H1 (cell line): ENCODE data around the gene SLAMF6. TPM values are rescaled to one million over a fixed set of nuclear protein-coding genes. Genes with fewer than 3 reads are reported as not detected.

Experiments
- CTCF ChIA-PET: fragments of 300-600 bp; sonication (Branson Sonifier 250); formaldehyde crosslinking; loops from one replicate; lab custom pipeline; 2021; ENCODE audit not compliant: partially characterized antibody; lab: Charles Lee
- POLR2A ChIA-PET: fragments of 300-600 bp; sonication (Branson Sonifier 250); formaldehyde crosslinking; loops from one replicate; lab custom pipeline; 2021; ENCODE audit warnings: inconsistent platforms; ENCODE audit not compliant: partially characterized antibody; lab: Charles Lee
- DNase-seq, 2 experiments: peaks; one replicate each; pipeline versions ENCODE4 v3.0.0 to v3.0.0-alpha.2; 2010 to 2022; ENCODE audit warnings: low spot score in 2 of 2, low read depth in 1 of 2, mixed read lengths in 1 of 2
- FAIRE-seq: peaks from 2 replicates; lab custom pipeline; 2011; peaks lifted over from hg19 to GRCh38; lab: Jason Lieb, UNC
- H2AFZ ChIP-seq: 2 replicates; pipeline ENCODE4 v1.8.1; 2012; ENCODE audit warnings: low read length, inconsistent platforms
- H2AK5ac ChIP-seq: 2 replicates; pipeline ENCODE4 v1.6.1; 2013; ENCODE audit warnings: low read depth, low read length
- H2BK120ac ChIP-seq: replicated peaks from 2 replicates; pipeline ENCODE3; 2013; ENCODE audit warnings: low read depth, low read length, inconsistent platforms
- H2BK12ac ChIP-seq: 2 replicates; pipeline ENCODE4 v1.6.1; 2013; ENCODE audit warnings: low read depth, low read length
- H2BK15ac ChIP-seq: 2 replicates; pipeline ENCODE4 v1.6.1; 2013; ENCODE audit warnings: low read length
- H2BK20ac ChIP-seq: 2 replicates; pipeline ENCODE4 v1.6.1; 2013; ENCODE audit warnings: low read length
- H2BK5ac ChIP-seq: 2 replicates; pipeline ENCODE4 v1.6.1; 2013; ENCODE audit warnings: low read depth, low read length
- H3K14ac ChIP-seq: 2 replicates; pipeline ENCODE4 v1.6.1; 2013; ENCODE audit warnings: inconsistent platforms; ENCODE audit not compliant: insufficient read length
- H3K18ac ChIP-seq: 2 replicates; pipeline ENCODE4 v1.6.1; 2013; ENCODE audit warnings: low read length; ENCODE audit errors: extremely low read depth
- H3K23ac ChIP-seq: 2 replicates; pipeline ENCODE4 v1.6.1; 2013; ENCODE audit warnings: inconsistent platforms; ENCODE audit not compliant: insufficient read length
- H3K23me2 ChIP-seq: 2 replicates; pipeline ENCODE4 v1.6.1; 2013; ENCODE audit warnings: low read depth, low read length
- H3K27ac ChIP-seq: 2 replicates; pipeline ENCODE4 v1.6.1; 2011; ENCODE audit warnings: low read depth, low read length, inconsistent platforms
- H3K27me3 ChIP-seq, 4 experiments: replicated peaks in 1 of 4; 1 replicate in 1 of 4; 2 replicates in 3 of 4; pipeline versions ENCODE4 v1.6.1 to v1.8.1; 2011 to 2013; ENCODE audit warnings: low read length in 3 of 4, mild to moderate bottlenecking in 3 of 4, inconsistent platforms in 2 of 4, mixed read lengths in 2 of 4, moderate library complexity in 1 of 4; ENCODE audit not compliant: control insufficient read depth in 3 of 4, insufficient read depth in 3 of 4; ENCODE audit errors: extremely low read depth in 1 of 4
- H3K36me3 ChIP-seq, 4 experiments: 2 replicates each; pipeline versions ENCODE4 v1.6.1 to v1.8.1; 2011 to 2013; ENCODE audit warnings: mild to moderate bottlenecking in 4 of 4, low read length in 3 of 4, moderate library complexity in 2 of 4, control low read depth in 1 of 4, inconsistent platforms in 1 of 4; ENCODE audit not compliant: insufficient read depth in 4 of 4, control insufficient read depth in 2 of 4
- H3K4ac ChIP-seq: replicated peaks from 2 replicates; pipeline ENCODE3; 2013; ENCODE audit warnings: low read length, low read depth, mixed read lengths, inconsistent platforms; ENCODE audit not compliant: insufficient read length
- H3K4me1 ChIP-seq, 4 experiments: replicated peaks in 1 of 4; 1 replicate in 1 of 4; 2 replicates in 3 of 4; pipeline versions ENCODE4 v1.6.1 to v1.8.1; 2011 to 2013; ENCODE audit warnings: low read length in 3 of 4, inconsistent platforms in 2 of 4, mixed read lengths in 1 of 4; ENCODE audit not compliant: insufficient read depth in 4 of 4, control insufficient read depth in 3 of 4
- H3K4me2 ChIP-seq, 2 experiments: 2 replicates each; pipeline versions ENCODE4 v1.6.1 to v1.8.1; 2011 to 2013; ENCODE audit warnings: low read depth in 2 of 2, low read length in 2 of 2, control low read depth in 1 of 2, inconsistent platforms in 1 of 2, mild to moderate bottlenecking in 1 of 2; ENCODE audit not compliant: insufficient read depth in 1 of 2
- H3K4me3 ChIP-seq, 4 experiments: fragments of 200-600, 300-600 bp in 1 of 4; sonication (generic), shearing (Covaris generic), sonication (Bioruptor Twin) in 1 of 4; 2 replicates each; pipeline versions ENCODE4 v1.5.1 to v1.8.1; 2011 to 2016; ENCODE audit warnings: low read length in 4 of 4, low read depth in 3 of 4, control low read depth in 2 of 4, inconsistent platforms in 2 of 4, mild to moderate bottlenecking in 2 of 4, mixed read lengths in 1 of 4, moderate library complexity in 1 of 4; ENCODE audit not compliant: insufficient read depth in 2 of 4; ENCODE audit errors: extremely low read depth in 1 of 4
- H3K56ac ChIP-seq: replicated peaks from 2 replicates; pipeline ENCODE3; 2013; ENCODE audit warnings: low read depth, mild to moderate bottlenecking, mixed read lengths, low read length, inconsistent platforms; ENCODE audit not compliant: insufficient read length
- H3K79me1 ChIP-seq: 2 replicates; pipeline ENCODE4 v1.6.1; 2013; ENCODE audit warnings: low read depth, low read length, control low read depth
- H3K79me2 ChIP-seq, 2 experiments: 2 replicates each; pipeline versions ENCODE4 v1.6.1 to v1.8.1; 2012 to 2013; ENCODE audit warnings: low read length in 2 of 2, mild to moderate bottlenecking in 2 of 2, inconsistent platforms in 1 of 2; ENCODE audit not compliant: insufficient read depth in 2 of 2, control insufficient read depth in 1 of 2
- H3K9ac ChIP-seq, 4 experiments: replicated peaks in 1 of 4; 1 replicate in 1 of 4; 2 replicates in 3 of 4; pipeline versions ENCODE4 v1.6.1 to v1.8.1; 2011 to 2013; ENCODE audit warnings: low read depth in 3 of 4, low read length in 3 of 4, control low read depth in 2 of 4, mild to moderate bottlenecking in 2 of 4, moderate library complexity in 2 of 4, inconsistent platforms in 1 of 4; ENCODE audit errors: extremely low read depth in 1 of 4
- H3K9me3 ChIP-seq, 2 experiments: 2 replicates each; pipeline versions ENCODE4 v1.6.1 to v1.8.1; 2012 to 2013; ENCODE audit warnings: mild to moderate bottlenecking in 2 of 2, moderate library complexity in 2 of 2, control low read depth in 1 of 2, inconsistent platforms in 1 of 2, low read depth in 1 of 2, low read length in 1 of 2, mixed read lengths in 1 of 2; ENCODE audit not compliant: insufficient read depth in 2 of 2
- H4K20me1 ChIP-seq, 2 experiments: replicated peaks in 1 of 2; 2 replicates each; pipeline versions ENCODE3 to v1.8.1; 2011 to 2013; ENCODE audit warnings: inconsistent platforms in 2 of 2, low read length in 2 of 2, mild to moderate bottlenecking in 1 of 2; ENCODE audit not compliant: insufficient read depth in 2 of 2, control insufficient read depth in 1 of 2
- H4K5ac ChIP-seq: 2 replicates; pipeline ENCODE4 v1.6.1; 2013; ENCODE audit warnings: low read length, low read depth, mixed read lengths, inconsistent platforms; ENCODE audit not compliant: insufficient read length
- H4K8ac ChIP-seq: 2 replicates; pipeline ENCODE4 v1.8.0; 2013; ENCODE audit warnings: mild to moderate bottlenecking, moderate library complexity, low read length, inconsistent platforms; ENCODE audit not compliant: insufficient read depth; ENCODE audit errors: extremely low read depth
- H4K91ac ChIP-seq: replicated peaks from 2 replicates; pipeline ENCODE3; 2013; ENCODE audit warnings: low read length, mixed read lengths, inconsistent platforms; ENCODE audit not compliant: insufficient read length
- ATF3 ChIP-seq: IDR thresholded peaks from 2 replicates; pipeline ENCODE4 v1.6.1; 2011; ENCODE audit warnings: low read depth, mild to moderate bottlenecking, low read length; ENCODE audit not compliant: insufficient read depth
- GTF2F1 ChIP-seq: IDR thresholded peaks from 2 replicates; pipeline ENCODE4 v1.6.1; 2012; ENCODE audit warnings: low read depth, low read length, improper control_type of control experiment, borderline replicate concordance
- POLR2A ChIP-seq, 2 experiments: IDR thresholded peaks; 1 replicate in 1 of 2; 2 replicates in 1 of 2; pipeline ENCODE4 v1.6.1; 2011; ENCODE audit warnings: low read depth in 2 of 2, low read length in 2 of 2, mild to moderate bottlenecking in 2 of 2; ENCODE audit errors: control extremely low read depth in 1 of 2
- SIRT6 ChIP-seq: IDR thresholded peaks from one replicate; pipeline ENCODE4 v1.7.1; 2012; ENCODE audit warnings: low read length, inconsistent platforms
- SUZ12 ChIP-seq: fragments of 200-600 bp; sonication (generic); IDR thresholded peaks from 2 replicates; pipeline ENCODE4 v1.6.1; 2012; ENCODE audit warnings: mild to moderate bottlenecking, inconsistent platforms, low read length, moderate library complexity, mixed read lengths
- WGBS, 2 experiments: shearing (Covaris generic) in 1 of 2; methylation state at CpG; one replicate each; pipeline versions ENCODE4 v1.1.6 to v1.1.7; 2013 to 2015; ENCODE audit warnings: low lambda C conversion rate in 2 of 2, mixed read lengths in 2 of 2, inconsistent platforms in 1 of 2, low coverage in 1 of 2, missing lambda C conversion rate in 1 of 2; ENCODE audit not compliant: insufficient replicate concordance in 2 of 2, insufficient coverage in 1 of 2, insufficient read length in 1 of 2; ENCODE audit errors: extremely low coverage in 1 of 2, missing lambda C conversion rate in 1 of 2; 5-methylcytosine and 5-hydroxymethylcytosine counted together
- polyA plus RNA-seq, 7 experiments: library from polyadenylated mRNA; depleted of rRNA in 3 of 7; stranded (reverse) in 5 of 7; unstranded in 2 of 7; fragments of >200 nt in 5 of 7; fragments of 200-250 nt in 2 of 7; gene quantifications; 1 replicate in 5 of 7; 2 replicates in 1 of 7; 4 replicates in 1 of 7; pipeline versions ENCODE4 v1.2.1 to v1.2.3, GENCODE V29; 2011 to 2013; ENCODE audit warnings: missing spikeins in 2 of 7, mixed read lengths in 2 of 7
- total RNA-seq: library from RNA; stranded (reverse); fragmentation: NEBNext Ultra II Directional; extraction: Animal tissue kit (Norgen Biotek cat#: 25700); gene quantifications from 2 replicates; pipeline ENCODE4 v1.2.1, GENCODE V29; 2021
- TF ChIP-seq, protein P1 (sequence below): IDR thresholded peaks from 2 replicates; pipeline ENCODE4 v1.6.1; 2011; ENCODE audit warnings: low read length, improper control_type of control experiment

SLAMF6 gene
- total and polyA plus RNA-seq, 2 of the 8 experiments (the other 6 are each of a cell fraction or from before 2014, with no cell fraction given), result not detected

DNA sequence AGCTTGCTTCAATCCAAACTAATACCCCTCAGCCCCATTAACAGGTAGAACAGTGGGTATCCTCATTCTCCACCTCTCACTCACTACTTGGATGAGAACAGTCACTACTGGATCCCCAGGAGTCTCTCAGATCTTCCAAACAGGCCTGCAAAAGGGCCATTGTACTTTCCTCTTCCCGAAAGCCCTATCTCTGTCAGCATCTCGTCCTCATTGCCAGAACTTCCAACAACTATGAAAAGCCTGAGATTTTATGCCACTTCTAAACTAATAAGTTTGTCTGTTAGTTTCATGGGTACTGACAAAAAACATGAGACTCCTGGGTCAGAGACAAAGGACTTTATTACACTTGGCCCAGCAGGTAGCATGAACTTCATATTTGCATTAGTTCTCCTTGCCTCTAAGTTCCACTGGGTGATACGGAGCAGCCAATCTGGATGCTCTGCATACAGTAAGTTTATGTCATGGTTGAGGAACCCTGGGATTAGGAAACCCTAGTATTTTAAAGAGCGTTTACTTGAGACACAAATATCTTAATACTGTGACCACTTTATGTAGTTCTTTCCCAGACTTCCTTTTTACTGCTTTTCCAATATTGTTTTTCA is 84.6 kb downstream of the SLAMF6 start:
- Histone ChIP-seq H3K4me3 (no peak overlapping the region), H3K79me2 (no peaks in the 10 kb centered on the region), H3K79me1 (no peaks in the 10 kb centered on the region), H3K4ac (no peak overlapping the region), H4K8ac (no peak overlapping the region), H2BK120ac (no peak overlapping the region), H3K56ac (no peak overlapping the region), H4K5ac (no peak overlapping the region), H3K9me3 (no peaks in the 10 kb centered on the region), H2AK5ac (no peak overlapping the region), H4K91ac (no peak overlapping the region), H2AFZ (0 out of 2 replicates have a peak overlapping the region, but pooled peaks have one; percentile 56), H3K27me3 (no peaks in the 10 kb centered on the region), H3K27ac (no peak overlapping the region), H3K23me2 (no peaks in the 10 kb centered on the region), H3K14ac (no peak overlapping the region), H3K4me2 (no peak overlapping the region), H3K9ac (no peak overlapping the region), H2BK12ac (no peak overlapping the region), H3K23ac (no peak overlapping the region), H3K4me1 (peaks cover 0 to 3% (median 0%) of the 10 kb centered on the region in 4 experiments; a peak in 1 of 7 replicates), H3K18ac (no peak overlapping the region), H4K20me1 (no peaks in the 10 kb centered on the region), H2BK5ac (no peak overlapping the region), H2BK20ac (no peak overlapping the region), H2BK15ac (no peak overlapping the region), H3K36me3 (no peaks in the 10 kb centered on the region)
- FAIRE-seq (no peak), DNase-seq (no peak)
- POLR2A ChIA-PET, result no interaction called here
- CTCF ChIA-PET, result interaction anchor here (1.2 kb wide), 1 partner anchor 19 kb away, joined by 3 read pairs; no protein-coding TSS in a partner anchor
- TF ChIP-seq SIRT6 (no peak), POLR2A (IDR thresholded peaks at IDR 0.05; ENCODE audit: control extremely low read depth in 1 of 2, low read depth in 2 of 2, low read length in 2 of 2) (no peak), SUZ12 (no peak), ATF3 (no peak), GTF2F1 (no peak)
- TF ChIP-seq, protein P1, sequence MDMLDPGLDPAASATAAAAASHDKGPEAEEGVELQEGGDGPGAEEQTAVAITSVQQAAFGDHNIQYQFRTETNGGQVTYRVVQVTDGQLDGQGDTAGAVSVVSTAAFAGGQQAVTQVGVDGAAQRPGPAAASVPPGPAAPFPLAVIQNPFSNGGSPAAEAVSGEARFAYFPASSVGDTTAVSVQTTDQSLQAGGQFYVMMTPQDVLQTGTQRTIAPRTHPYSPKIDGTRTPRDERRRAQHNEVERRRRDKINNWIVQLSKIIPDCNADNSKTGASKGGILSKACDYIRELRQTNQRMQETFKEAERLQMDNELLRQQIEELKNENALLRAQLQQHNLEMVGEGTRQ, result no peak
- WGBS, 2 experiments, result 93% methylated on average over 4 of the region's 4 CpGs; no CpG with 5 or more reads in 1 of the 2 experiments
